ENCODE measurements around the gene KCNH2.
A peak's percentile ranks its signal among the peaks of the same experiment; 100 is the strongest.
"Not testable (repeated sequence)": the region's sequence is repeated elsewhere in the genome, so short reads cannot be mapped to it uniquely, and the experiment has no call there.

The KCNH2 gene

DNA sequence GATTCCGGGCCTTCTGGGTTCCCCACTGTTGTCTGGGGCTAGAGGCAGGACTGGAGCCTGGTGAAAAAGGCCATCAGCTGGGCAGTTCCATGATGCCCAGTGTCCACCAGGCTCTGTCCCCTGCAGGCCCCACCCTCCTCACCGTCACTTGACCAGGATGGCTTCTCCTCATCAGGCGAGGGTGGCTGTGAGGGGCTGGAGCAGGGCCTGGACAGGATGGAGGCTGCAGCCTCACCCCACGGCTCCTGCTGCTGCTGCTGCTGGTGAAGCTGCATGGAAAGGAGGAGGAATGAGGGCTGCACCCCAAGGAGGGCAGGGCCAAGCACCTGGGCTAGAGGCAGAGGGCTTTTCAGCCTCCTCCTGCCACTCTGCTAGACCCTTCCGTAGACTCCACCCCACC lies 37.8 kb upstream of the KCNH2 start:
- Mint-ChIP-seq H3K36me3 (ENCODE audit: low read depth) (peaks cover 5% of the 10 kb centered on the region), H3K4me3 (no peak overlapping the region), H3K27ac (peak overlapping the region; percentile 36), H3K27me3 (ENCODE audit: low read depth) (peaks cover 30% of the 10 kb centered on the region), H3K9me3 (no peaks in the 10 kb centered on the region), H3K4me1 (ENCODE audit: low read depth) (peaks cover 52% of the 10 kb centered on the region)

DNA sequence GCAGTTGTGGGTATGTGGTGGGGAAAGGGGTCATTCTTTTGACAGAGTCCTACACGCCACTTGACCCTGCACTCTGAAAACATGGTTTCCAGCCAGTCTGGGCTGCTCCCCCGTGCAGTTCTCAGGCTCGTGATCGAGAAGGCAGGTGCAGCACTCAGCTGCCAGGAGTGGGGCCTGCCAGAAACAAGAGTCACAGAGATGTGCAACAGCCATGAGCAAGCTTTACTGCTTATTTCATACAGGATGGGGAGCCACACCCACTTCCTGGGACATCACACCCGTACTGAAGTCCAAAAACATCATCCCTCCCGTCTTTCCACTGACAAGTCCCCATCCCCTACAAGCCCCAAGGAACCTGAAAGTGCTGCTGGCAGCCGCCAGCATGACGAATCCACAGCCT lies 36.8 kb upstream of the KCNH2 start:
- H3K27ac Mint-ChIP-seq = peak overlapping the region; percentile 97
- H3K36me3 Mint-ChIP-seq (ENCODE audit: low read depth) = peaks cover 5% of the 10 kb centered on the region
- H3K4me3 Mint-ChIP-seq = peak overlapping the region; percentile 86

DNA sequence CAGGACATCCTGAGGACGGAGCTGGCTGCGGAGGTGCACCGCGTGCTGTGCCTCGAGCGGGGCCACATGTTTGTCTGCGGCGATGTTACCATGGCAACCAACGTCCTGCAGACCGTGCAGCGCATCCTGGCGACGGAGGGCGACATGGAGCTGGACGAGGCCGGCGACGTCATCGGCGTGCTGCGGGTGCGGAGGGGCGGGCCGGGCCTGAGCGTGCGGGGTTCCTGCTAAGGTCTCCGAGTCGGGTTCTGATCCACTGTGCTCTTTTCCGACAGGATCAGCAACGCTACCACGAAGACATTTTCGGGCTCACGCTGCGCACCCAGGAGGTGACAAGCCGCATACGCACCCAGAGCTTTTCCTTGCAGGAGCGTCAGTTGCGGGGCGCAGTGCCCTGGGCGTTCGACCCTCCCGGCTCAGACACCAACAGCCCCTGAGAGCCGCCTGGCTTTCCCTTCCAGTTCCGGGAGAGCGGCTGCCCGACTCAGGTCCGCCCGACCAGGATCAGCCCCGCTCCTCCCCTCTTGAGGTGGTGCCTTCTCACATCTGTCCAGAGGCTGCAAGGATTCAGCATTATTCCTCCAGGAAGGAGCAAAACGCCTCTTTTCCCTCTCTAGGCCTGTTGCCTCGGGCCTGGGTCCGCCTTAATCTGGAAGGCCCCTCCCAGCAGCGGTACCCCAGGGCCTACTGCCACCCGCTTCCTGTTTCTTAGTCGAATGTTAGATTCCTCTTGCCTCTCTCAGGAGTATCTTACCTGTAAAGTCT lies 35.8 kb upstream of the KCNH2 start:
- Mint-ChIP-seq H3K36me3 (ENCODE audit: low read depth) (peaks cover 5% of the 10 kb centered on the region), H3K9me3 (no peaks in the 10 kb centered on the region), H3K4me1 (ENCODE audit: low read depth) (peaks cover 57% of the 10 kb centered on the region), H3K4me3 (peak overlapping the region; percentile 86), H3K27me3 (ENCODE audit: low read depth) (peaks cover 11% of the 10 kb centered on the region), H3K27ac (peak overlapping the region; percentile 97)

More for the DNA sequence above, 36.8 kb upstream of the KCNH2 start:
- Mint-ChIP-seq H3K27me3 (ENCODE audit: low read depth) (peaks cover 20% of the 10 kb centered on the region), H3K9me3 (no peaks in the 10 kb centered on the region), H3K4me1 (ENCODE audit: low read depth) (peaks cover 61% of the 10 kb centered on the region)

DNA sequence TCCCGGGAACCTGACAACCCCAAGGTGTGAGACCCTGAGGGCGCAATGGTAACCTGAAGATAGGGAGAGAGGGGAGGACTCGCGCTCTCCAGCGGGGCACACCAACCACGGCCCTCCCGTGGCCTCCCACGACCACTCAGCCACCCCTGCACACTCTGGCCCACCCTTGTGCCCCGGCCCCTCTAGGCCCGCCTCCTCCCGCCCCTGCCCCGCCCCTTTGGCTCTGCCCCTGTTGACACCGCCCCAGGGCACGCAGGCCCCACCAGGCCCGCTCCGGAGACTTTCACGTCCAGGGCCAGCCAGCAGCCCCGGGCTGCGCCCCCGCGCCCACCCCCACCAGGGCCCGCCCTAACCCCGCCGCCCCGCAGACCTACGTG lies 35.2 kb upstream of the KCNH2 start:
- Mint-ChIP-seq H3K27me3 (ENCODE audit: low read depth) (peaks cover 8% of the 10 kb centered on the region), H3K9me3 (no peaks in the 10 kb centered on the region), H3K36me3 (ENCODE audit: low read depth) (peaks cover 5% of the 10 kb centered on the region), H3K4me1 (ENCODE audit: low read depth) (peaks cover 56% of the 10 kb centered on the region), H3K4me3 (peak overlapping the region; percentile 86), H3K27ac (peak overlapping the region; percentile 97)

DNA sequence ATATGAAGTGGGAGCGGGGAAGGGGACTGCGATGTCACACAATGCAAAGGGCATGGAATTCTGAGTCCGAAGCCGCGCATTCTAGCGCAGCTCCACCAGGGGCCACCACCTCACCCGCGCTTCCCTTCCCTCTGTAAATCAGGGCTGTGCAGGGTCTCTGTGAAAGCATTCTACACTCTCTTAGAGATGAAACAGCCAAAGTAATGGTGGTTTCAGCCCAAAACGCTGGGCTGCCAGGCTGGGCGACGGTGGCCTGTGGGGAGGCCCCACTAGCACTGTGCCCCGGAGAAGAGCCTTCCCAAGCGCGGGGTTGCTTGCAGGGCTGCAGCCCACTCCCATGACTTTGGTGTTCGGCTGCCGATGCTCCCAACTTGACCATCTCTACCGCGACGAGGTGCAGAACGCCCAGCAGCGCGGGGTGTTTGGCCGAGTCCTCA lies 34.8 kb upstream of the KCNH2 start:
- H3K4me3 Mint-ChIP-seq = peak overlapping the region; percentile 61
- peaks cover 5% of the 10 kb centered on the region for H3K36me3 Mint-ChIP-seq (ENCODE audit: low read depth)
- peaks cover 56% of the 10 kb centered on the region for H3K4me1 Mint-ChIP-seq (ENCODE audit: low read depth)
- peak overlapping the region; percentile 76 for H3K27ac Mint-ChIP-seq
- H3K9me3 Mint-ChIP-seq = no peaks in the 10 kb centered on the region
- H3K27me3 Mint-ChIP-seq (ENCODE audit: low read depth) = peaks cover 4% of the 10 kb centered on the region

DNA sequence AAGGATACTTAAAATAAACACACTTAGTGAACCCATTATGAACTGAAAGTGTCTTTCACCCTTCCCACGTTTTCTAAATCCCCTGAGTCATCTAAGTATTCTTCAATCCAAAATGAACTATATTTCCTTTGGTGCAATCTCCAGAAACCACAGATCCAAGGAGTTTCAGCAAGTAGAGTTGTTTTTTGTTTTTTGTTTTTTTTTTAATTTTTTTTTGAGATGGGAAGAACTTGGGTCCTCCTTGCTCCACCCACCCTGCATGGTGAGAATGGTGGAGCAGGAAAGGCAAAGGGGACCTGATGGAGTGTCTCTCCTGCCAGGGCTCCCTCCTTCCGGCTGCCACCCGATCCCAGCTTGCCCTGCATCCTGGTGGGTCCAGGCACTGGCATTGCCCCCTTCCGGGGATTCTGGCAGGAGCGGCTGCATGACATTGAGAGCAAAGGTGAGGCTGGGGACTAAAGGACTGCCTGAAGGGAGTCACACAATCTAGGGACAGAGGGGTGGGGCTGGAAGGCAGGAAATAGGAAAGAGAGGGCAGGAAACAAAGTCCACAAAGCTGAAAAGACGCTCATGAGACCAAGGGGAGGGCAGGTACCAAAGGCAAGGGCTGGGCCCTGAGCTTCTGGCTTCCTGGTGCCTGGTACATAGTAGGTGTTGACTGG lies 34.0 kb upstream of the KCNH2 start:
- no peaks in the 10 kb centered on the region for H3K9me3 Mint-ChIP-seq
- peak overlapping the region; percentile 61 for H3K4me3 Mint-ChIP-seq
- H3K27me3 Mint-ChIP-seq (ENCODE audit: low read depth) = no peaks in the 10 kb centered on the region
- H3K36me3 Mint-ChIP-seq (ENCODE audit: low read depth) = peaks cover 5% of the 10 kb centered on the region
- H3K4me1 Mint-ChIP-seq (ENCODE audit: low read depth) = peaks cover 56% of the 10 kb centered on the region
- peak overlapping the region; percentile 76 for H3K27ac Mint-ChIP-seq

DNA sequence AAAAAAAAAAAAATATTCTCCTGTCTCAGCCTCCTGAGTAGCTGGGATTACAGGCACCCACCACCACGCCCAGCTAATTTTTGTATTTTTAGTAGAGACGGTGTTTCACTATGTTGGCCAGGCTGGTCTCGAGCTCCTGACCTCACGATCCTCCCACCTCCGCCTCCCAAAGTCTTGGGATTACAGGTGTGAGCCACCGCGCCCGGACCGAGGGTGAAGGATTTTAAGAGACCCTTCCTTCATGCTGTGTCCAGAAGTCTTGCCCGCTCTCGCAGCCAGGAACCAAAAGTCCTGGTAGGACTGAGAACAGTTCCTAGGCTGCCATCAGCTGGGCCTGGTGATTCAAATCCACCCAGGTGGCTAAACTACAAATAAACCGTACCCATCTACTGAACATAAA lies 33.5 kb upstream of the KCNH2 start:
- not testable (repeated sequence) for H3K36me3 Mint-ChIP-seq (ENCODE audit: low read depth); H3K9me3 Mint-ChIP-seq; H3K27me3 Mint-ChIP-seq (ENCODE audit: low read depth); H3K4me3 Mint-ChIP-seq
- H3K4me1 Mint-ChIP-seq (ENCODE audit: low read depth) = peaks cover 57% of the 10 kb centered on the region
- peak overlapping the region; percentile 64 for H3K27ac Mint-ChIP-seq

DNA sequence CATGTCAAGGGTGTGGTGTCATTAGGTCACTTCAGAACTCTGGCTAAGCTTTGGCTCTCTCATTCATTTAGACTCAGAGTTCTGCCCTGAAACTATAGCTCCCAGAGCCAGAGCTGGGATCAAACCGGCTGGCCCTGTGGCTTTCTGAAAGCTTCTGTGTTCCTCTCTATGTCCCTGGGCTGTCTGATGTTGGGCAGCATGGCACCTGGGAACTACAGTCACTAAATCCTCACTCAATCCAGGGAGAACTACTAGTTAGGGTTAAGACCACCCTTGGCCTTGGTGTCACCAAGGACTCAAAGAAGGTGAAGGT lies 32.9 kb upstream of the KCNH2 start:
- H3K27me3 Mint-ChIP-seq (ENCODE audit: low read depth) = no peaks in the 10 kb centered on the region
- H3K4me1 Mint-ChIP-seq (ENCODE audit: low read depth) = peaks cover 55% of the 10 kb centered on the region
- no peaks in the 10 kb centered on the region for H3K9me3 Mint-ChIP-seq
- peak overlapping the region; percentile 91 for H3K27ac Mint-ChIP-seq
- H3K4me3 Mint-ChIP-seq = peak overlapping the region; percentile 70
- H3K36me3 Mint-ChIP-seq (ENCODE audit: low read depth) = peaks cover 5% of the 10 kb centered on the region

DNA sequence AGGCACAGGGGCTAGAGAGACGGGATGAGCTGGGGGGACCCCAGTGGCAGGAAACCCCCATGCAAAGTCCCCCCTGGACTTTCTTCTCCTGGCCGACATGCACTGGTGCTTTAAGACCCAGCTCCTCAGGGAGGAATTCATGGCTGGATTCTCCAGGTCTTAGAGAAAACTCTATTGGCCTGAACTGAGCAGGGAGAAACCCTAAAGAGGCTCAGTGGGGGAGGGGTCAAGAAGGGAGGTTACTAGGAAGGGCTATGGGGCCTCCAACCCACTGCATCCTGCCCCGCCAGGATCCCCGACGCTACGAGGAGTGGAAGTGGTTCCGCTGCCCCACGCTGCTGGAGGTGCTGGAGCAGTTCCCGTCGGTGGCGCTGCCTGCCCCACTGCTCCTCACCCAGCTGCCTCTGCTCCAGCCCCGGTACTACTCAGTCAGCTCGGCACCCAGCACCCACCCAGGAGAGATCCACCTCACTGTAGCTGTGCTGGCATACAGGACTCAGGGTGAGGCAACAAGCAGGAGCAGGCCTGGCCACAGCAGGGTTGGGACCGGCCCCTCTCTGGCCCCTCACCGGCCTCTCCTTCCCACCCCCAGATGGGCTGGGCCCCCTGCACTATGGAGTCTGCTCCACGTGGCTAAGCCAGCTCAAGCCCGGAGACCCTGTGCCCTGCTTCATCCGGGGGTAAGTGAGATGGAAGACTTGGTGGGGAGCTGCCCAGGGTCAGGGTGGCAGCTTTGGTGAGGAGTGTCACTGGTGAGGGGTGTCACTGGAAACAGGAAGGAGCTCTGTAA lies 32.4 kb upstream of the KCNH2 start:
- Mint-ChIP-seq H3K4me1 (ENCODE audit: low read depth) (peaks cover 55% of the 10 kb centered on the region), H3K27ac (peak overlapping the region; percentile 91), H3K27me3 (ENCODE audit: low read depth) (no peaks in the 10 kb centered on the region), H3K4me3 (peak overlapping the region; percentile 70), H3K9me3 (no peaks in the 10 kb centered on the region), H3K36me3 (ENCODE audit: low read depth) (peaks cover 5% of the 10 kb centered on the region)

DNA sequence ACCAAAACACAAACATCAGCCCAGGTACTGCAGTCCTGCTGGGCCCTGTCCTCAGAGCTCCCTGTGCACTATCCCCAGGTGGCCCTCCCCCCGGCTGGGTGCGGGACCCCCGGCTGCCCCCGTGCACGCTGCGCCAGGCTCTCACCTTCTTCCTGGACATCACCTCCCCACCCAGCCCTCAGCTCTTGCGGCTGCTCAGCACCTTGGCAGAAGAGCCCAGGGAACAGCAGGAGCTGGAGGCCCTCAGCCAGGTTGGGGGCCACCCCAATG lies 31.9 kb upstream of the KCNH2 start:
- Mint-ChIP-seq H3K4me1 (ENCODE audit: low read depth) (peaks cover 50% of the 10 kb centered on the region), H3K4me3 (no peak overlapping the region), H3K9me3 (no peaks in the 10 kb centered on the region), H3K27me3 (ENCODE audit: low read depth) (no peaks in the 10 kb centered on the region), H3K36me3 (ENCODE audit: low read depth) (peaks cover 5% of the 10 kb centered on the region), H3K27ac (peak overlapping the region; percentile 91)

DNA sequence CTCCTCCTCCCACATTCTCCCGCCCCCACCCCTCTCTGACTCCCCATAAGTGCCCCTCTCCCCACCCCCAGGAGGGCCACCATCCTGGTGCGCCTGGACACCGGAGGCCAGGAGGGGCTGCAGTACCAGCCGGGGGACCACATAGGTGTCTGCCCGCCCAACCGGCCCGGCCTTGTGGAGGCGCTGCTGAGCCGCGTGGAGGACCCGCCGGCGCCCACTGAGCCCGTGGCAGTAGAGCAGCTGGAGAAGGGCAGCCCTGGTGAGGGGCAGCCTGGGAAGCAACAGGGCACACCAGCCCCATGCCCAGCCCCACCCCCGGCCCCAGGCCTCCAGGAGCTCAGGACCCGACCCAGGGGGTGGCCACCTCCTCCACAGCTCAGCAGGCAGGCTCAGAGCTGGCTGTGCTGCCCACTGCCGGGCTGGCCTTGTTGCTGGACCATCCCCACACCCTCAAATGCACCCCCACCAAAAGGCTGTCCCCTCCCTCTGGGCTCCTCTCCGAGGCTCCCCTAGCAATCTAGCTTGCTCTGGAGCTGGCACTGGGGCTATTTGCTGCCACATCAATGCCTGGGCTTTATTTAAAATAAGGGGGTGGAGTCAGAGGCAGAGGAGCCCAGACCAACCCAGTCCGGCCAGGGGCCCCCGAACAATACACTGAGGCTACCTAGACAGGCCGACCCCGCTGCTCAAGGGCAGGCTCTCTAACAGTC lies 31.4 kb upstream of the KCNH2 start:
- H3K36me3 Mint-ChIP-seq (ENCODE audit: low read depth) = peaks cover 5% of the 10 kb centered on the region
- H3K9me3 Mint-ChIP-seq = no peaks in the 10 kb centered on the region
- H3K4me3 Mint-ChIP-seq = no peak overlapping the region
- H3K4me1 Mint-ChIP-seq (ENCODE audit: low read depth) = peaks cover 45% of the 10 kb centered on the region
- H3K27ac Mint-ChIP-seq = peak overlapping the region; percentile 15
- H3K27me3 Mint-ChIP-seq (ENCODE audit: low read depth) = no peaks in the 10 kb centered on the region

DNA sequence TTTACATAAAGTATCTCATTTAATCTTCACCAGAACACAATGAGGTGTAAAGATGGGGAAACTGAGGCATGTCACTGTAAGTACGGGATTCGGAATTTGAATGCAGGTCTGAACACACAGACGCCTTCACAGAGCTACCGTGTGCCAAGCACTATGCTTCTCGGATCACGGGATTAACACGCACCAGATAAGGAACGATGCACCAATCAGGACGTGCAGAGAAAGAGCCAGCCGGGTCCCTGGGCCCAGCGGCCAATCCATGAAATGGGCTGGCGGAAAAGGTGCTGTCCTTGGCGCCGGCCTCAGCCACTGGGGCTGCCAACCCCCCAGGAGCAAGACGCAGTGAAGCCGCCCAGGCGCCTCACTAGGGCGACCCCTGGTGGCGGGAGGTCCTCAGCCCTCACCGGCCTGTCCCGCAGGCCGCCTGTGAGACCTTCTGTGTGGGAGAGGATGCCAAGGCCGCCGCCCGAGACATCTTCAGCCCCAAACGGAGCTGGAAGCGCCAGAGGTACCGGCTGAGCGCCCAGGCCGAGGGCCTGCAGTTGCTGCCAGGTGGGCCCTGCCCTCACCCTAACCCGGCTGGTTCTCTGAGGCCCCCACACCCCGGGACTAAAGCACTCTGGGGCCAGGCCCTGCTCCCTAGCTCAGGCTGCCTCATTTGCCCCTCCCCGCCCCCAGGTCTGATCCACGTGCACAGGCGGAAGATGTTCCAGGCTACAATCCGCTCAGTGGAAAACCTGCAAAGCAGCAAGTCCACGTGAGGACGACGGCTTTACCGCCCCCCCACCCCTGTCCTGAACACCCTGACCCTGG lies 30.6 kb upstream of the KCNH2 start:
- H3K4me1 Mint-ChIP-seq (ENCODE audit: low read depth) = peaks cover 41% of the 10 kb centered on the region

DNA sequence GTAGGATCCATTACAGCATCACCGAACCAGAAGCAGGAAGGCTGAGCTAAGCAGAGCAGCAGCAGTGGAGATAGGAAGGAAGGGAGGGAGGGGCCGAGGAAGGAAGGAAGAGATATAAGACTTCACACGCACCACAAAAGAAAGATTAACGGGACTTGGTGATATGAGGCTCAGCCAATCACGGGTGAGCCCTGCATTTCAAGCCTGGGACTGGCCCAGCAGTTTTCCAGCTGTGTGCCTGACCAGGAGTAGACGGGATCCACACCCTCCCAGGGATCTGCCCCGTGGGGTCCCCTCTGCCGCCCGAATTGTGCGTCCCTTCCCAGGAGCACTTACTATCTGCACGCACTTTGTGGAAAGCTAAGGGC lies 30.0 kb upstream of the KCNH2 start:
- H3K4me3 Mint-ChIP-seq = peak overlapping the region; percentile 62
- H3K4me1 Mint-ChIP-seq (ENCODE audit: low read depth) = peaks cover 41% of the 10 kb centered on the region
- H3K9me3 Mint-ChIP-seq = no peaks in the 10 kb centered on the region
- H3K27me3 Mint-ChIP-seq (ENCODE audit: low read depth) = no peaks in the 10 kb centered on the region
- H3K27ac Mint-ChIP-seq = peak overlapping the region; percentile 67
- peaks cover 3% of the 10 kb centered on the region for H3K36me3 Mint-ChIP-seq (ENCODE audit: low read depth)

More for the DNA sequence above, 30.6 kb upstream of the KCNH2 start:
- Mint-ChIP-seq H3K36me3 (ENCODE audit: low read depth) (peaks cover 3% of the 10 kb centered on the region), H3K9me3 (no peaks in the 10 kb centered on the region), H3K27ac (peak overlapping the region; percentile 67), H3K4me3 (peak overlapping the region; percentile 62), H3K27me3 (ENCODE audit: low read depth) (no peaks in the 10 kb centered on the region)

DNA sequence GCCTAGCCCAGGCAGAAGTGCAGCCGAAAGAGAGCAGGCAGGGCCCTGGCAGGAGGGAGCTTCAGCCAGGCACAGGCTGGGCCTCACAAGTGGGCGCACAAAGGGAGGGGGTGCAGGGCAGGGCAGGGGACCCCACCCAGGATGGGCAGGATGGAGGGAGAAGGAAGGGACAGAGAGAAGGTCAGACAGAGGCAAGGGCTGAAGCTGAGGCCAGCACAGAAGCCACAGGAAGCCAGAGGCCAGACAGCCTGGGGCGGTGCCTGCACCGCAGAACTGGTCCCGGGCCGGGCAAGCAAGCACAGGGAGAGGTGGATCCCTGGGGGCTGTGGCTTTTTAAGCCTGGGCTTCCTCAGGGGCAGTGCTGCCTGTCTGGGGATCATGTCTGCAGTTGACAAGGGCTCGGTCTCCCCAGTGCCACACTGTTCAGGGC lies 29.4 kb upstream of the KCNH2 start:
- H3K4me1 Mint-ChIP-seq (ENCODE audit: low read depth) = peaks cover 35% of the 10 kb centered on the region
- no peaks in the 10 kb centered on the region for H3K9me3 Mint-ChIP-seq
- no peaks in the 10 kb centered on the region for H3K27me3 Mint-ChIP-seq (ENCODE audit: low read depth)
- H3K4me3 Mint-ChIP-seq = peak overlapping the region; percentile 62
- H3K36me3 Mint-ChIP-seq (ENCODE audit: low read depth) = peaks cover under 1% of the 10 kb centered on the region
- H3K27ac Mint-ChIP-seq = peak overlapping the region; percentile 67
